Large intestine (tissue), 1 donor: ENCODE results near the gene GNAO1. TPM values are rescaled to one million over a fixed set of nuclear protein-coding genes. Genes with fewer than 3 reads are reported as not detected.

Experiments used
- polyA plus RNA-seq: library from polyadenylated mRNA; unstranded; fragments of 120-200 nt; gene quantifications from one replicate; pipeline ENCODE4 v1.2.1, GENCODE V29; 2013

The GNAO1 gene
- polyA plus RNA-seq, 1 donor = 15.9 TPM

Other genes with a start within 250 kb of the GNAO1 start
- gene AMFR, start 234.1 kb downstream of the GNAO1 start, polyA plus RNA-seq = 85.9 TPM